ENCODE measurements around the gene CNNM2. TPM values are rescaled to one million over a fixed set of nuclear protein-coding genes. Genes with fewer than 3 reads are reported as not detected.

CNNM2 gene
- total RNA-seq, result 1 to 10 TPM; 5.2 to 7.6 (median 6.5) TPM
- long read RNA-seq, result 0 reads

DNA sequence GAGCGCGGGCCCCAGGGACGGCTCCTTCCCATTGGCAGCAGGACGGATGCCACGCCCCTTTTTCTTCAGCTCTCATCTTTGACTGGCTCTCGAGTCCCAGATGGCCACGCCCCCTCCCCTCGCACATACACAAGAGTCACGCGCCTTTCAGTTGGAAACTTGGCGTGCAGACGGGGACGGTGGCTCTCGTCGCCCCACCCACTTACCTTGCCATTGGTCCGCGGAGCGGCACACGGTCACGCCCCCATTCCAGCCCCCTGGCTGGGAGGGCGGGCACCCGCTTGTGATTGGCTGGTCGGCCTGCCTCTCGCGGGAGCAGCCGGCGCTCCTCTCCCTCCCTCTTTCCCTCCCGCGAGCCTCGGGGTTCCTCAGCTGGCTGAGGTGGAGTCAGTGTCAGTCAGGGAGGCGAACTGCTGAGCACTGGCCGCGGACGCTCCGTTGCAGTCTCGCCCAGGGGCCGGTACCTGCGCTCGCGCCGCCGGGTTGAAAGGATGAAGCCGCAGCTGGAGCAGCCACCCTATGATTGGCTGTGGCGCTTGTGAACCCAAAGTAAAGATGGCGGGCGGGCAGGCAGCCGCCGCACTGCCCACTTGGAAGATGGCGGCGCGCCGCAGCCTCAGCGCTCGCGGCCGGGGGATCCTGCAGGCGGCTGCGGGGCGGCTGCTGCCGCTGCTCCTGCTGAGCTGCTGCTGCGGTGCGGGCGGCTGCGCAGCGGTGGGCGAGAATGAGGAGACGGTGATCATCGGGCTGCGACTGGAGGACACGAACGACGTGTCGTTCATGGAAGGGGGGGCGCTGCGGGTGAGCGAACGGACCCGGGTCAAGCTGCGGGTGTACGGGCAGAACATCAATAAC is at the start of gene CNNM2:
Gene CNNM2, plus strand, starts transcription at position 333 of the 855 bp plus-strand sequence. Its CDS starts 187 bp downstream, at position 520.
- Histone ChIP-seq H3K4me3 (peak within 1 kb of the TSS; percentile 88 to 95 (median 90)), H3K36me3 (no peaks in the 10 kb centered on the region), H3K4me1 (peaks cover 0 to 30% (median 5%) of the 10 kb centered on the region in 4 donors), H3K9me3 (no peaks in the 10 kb centered on the region), H3K27ac (peak within 1 kb of the TSS; percentile 83 to 90 (median 85)), H3K27me3 (no peaks in the 10 kb centered on the region)
- ATAC-seq, result peak; percentile 92 to 96 (median 94)
- WGBS (ENCODE audit: insufficient coverage, low coverage, low lambda C conversion rate, missing lambda C conversion rate), result 3% methylated on average over 14 of the region's 80 CpGs
- peak; percentile 100 for DNase-seq
- TF ChIP-seq POLR2A (IDR thresholded peaks at IDR 0.05), result peak; percentile 50
- TF ChIP-seq, protein P1, sequence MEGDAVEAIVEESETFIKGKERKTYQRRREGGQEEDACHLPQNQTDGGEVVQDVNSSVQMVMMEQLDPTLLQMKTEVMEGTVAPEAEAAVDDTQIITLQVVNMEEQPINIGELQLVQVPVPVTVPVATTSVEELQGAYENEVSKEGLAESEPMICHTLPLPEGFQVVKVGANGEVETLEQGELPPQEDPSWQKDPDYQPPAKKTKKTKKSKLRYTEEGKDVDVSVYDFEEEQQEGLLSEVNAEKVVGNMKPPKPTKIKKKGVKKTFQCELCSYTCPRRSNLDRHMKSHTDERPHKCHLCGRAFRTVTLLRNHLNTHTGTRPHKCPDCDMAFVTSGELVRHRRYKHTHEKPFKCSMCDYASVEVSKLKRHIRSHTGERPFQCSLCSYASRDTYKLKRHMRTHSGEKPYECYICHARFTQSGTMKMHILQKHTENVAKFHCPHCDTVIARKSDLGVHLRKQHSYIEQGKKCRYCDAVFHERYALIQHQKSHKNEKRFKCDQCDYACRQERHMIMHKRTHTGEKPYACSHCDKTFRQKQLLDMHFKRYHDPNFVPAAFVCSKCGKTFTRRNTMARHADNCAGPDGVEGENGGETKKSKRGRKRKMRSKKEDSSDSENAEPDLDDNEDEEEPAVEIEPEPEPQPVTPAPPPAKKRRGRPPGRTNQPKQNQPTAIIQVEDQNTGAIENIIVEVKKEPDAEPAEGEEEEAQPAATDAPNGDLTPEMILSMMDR (IDR thresholded peaks at IDR 0.05), result no peak
- intact Hi-C loops (cut with DNase I), result loop anchor here (5.0 to 10.0 kb wide), 2 partner anchors 149 to 327 kb away; partner anchors contain the start of gene RPEL1 (in 1 of the 2)

DNA sequence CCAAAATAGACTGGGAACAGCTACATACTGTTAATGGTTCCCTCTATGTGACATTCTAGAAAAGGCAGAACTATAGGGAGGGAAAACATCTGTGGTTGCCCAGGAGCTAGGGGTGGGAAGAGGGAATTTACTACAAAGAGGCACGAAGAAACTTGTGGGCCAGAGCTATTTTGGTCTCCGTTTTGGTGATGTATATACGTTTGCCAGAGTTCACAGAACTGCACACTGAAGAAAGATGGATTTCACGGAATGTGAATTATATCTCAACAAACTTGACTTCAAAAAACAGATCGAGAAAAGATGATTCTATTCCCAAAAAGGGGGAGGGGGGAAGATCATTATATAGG is 49.2 kb upstream of the CNNM2 start:
- Histone ChIP-seq H3K27me3 (no peaks in the 10 kb centered on the region), H3K36me3 (peaks cover 0 to 5% (median 2%) of the 10 kb centered on the region in 4 donors), H3K4me3 (peak overlapping the region; percentile 51 to 65 (median 61)), H3K9me3 (no peaks in the 10 kb centered on the region), H3K4me1 (peaks cover 0 to 8% (median under 1%) of the 10 kb centered on the region in 4 donors), H3K27ac (peak overlapping the region in 2 of 3 donors; percentile 50 to 66)
- ATAC-seq (no peak), DNase-seq (no peak)
- intact Hi-C loops (cut with DNase I), result no loop called here
- 44% methylated on average over 5 of the region's 5 CpGs for WGBS (ENCODE audit: insufficient coverage, low coverage, low lambda C conversion rate, missing lambda C conversion rate)
- TF ChIP-seq, protein P1 (IDR thresholded peaks at IDR 0.05), result no peak
- TF ChIP-seq POLR2A (IDR thresholded peaks at IDR 0.05), result no peak

DNA sequence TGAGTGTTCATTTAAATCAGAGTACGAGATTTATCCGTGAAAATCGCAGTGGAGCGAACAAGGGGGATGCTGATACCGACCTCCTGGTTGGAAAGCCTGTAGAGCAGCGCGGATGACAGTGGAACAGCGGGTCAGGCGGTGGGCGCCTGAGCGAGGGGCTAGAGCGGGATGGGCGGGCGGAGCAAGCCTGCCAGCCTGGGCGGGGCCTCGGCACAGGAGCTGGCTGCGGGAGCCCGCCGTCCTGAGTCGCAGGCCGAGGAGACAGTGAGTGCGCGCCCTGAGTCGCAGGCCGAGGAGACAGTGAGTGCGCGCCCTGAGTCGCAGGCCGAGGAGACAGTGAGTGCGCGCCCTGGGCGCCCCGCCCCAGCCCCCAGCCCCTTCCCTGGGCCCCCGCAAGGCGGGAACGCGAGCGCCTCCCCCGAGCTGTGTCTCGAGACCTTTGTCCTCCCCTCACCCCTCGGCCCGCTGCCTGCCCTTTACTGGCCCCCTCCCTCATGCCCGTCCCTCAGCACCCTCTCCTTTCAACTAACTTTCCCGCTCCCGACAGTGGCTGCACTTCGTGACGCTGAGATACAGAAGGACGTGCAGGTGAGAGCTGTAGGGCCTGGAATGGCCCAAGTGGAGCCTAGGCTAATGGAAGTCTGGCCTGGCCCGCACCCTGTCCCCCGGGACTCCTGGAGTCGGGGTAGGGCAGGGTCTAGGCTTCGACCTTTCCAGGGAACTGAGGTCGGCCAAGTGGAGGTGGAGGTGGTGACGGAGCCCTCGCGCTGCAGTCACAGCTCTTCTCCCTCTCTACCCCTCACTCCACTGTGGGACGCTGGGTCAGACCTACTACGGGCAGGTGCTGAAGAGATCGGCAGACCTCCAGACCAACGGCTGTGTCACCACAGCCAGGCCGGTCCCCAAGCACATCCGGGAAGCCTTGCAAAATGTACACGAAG is 48.6 kb upstream of the CNNM2 start, which contains the start of gene AS3MT:
Gene AS3MT, plus strand, starts transcription at position 213 of the 941 bp plus-strand sequence. Its CDS starts 123 bp downstream, at position 336.
- DNase-seq, result peak; percentile 54 to 73 (median 73)
- 2% methylated on average over 19 of the region's 63 CpGs for WGBS (ENCODE audit: insufficient coverage, low coverage, low lambda C conversion rate, missing lambda C conversion rate)
- no peaks in the 10 kb centered on the region for H3K9me3 ChIP-seq
- peak within 1 kb of the TSS in 2 of 3 donors; percentile 50 to 66 for H3K27ac ChIP-seq
- TF ChIP-seq, protein P1 (IDR thresholded peaks at IDR 0.05), result no peak
- TF ChIP-seq POLR2A (IDR thresholded peaks at IDR 0.05), result peak; percentile 26
- intact Hi-C loops (cut with DNase I), result no loop called here
- H3K27me3 ChIP-seq, result no peaks in the 10 kb centered on the region
- H3K4me3 ChIP-seq, result peak within 1 kb of the TSS; percentile 51 to 65 (median 61)
- peaks cover 0 to 8% (median 0%) of the 10 kb centered on the region in 4 donors for H3K4me1 ChIP-seq
- ATAC-seq, result peak; percentile 86 to 93 (median 90)
- H3K36me3 ChIP-seq, result no peaks in the 10 kb centered on the region

DNA sequence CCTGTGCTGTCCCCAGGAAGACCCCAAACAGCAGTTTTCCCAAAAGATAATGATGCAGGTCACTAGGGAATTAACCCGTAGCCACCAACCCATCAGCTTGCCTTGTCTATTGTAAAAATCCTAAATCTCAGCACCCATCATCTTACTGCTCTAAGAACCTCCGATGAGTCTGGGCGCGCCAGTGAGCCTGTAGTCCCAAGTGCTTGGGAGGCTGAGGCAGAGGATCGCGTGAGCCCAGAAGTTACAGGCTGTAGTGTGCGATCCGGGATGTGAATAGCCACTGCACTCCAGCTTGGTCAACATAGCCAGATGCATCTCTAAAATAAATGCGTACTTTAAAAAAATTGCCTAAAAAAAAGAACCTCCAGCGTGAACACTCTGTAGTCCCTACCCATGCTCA is 47.9 kb upstream of the CNNM2 start:
- Histone ChIP-seq H3K36me3 (no peaks in the 10 kb centered on the region), H3K27me3 (no peaks in the 10 kb centered on the region), H3K4me3 (peak overlapping the region; percentile 51 to 65 (median 61)), H3K27ac (peak overlapping the region in 2 of 3 donors; percentile 50 to 66), H3K4me1 (peaks cover 0 to 8% (median 0%) of the 10 kb centered on the region in 4 donors), H3K9me3 (no peaks in the 10 kb centered on the region)
- ATAC-seq (peak in 3 of 4 donors; percentile 10 to 27 (median 14)), DNase-seq (no peak)
- 66% methylated on average over 10 of the region's 10 CpGs for WGBS (ENCODE audit: insufficient coverage, low coverage, low lambda C conversion rate, missing lambda C conversion rate)
- intact Hi-C loops (cut with DNase I), result no loop called here
- TF ChIP-seq POLR2A (IDR thresholded peaks at IDR 0.05), result no peak
- TF ChIP-seq, protein P1 (IDR thresholded peaks at IDR 0.05), result no peak

Data from right lobe of liver (tissue), 6 donors.